ENCODE results near the gene TP73.

TP73 gene

DNA sequence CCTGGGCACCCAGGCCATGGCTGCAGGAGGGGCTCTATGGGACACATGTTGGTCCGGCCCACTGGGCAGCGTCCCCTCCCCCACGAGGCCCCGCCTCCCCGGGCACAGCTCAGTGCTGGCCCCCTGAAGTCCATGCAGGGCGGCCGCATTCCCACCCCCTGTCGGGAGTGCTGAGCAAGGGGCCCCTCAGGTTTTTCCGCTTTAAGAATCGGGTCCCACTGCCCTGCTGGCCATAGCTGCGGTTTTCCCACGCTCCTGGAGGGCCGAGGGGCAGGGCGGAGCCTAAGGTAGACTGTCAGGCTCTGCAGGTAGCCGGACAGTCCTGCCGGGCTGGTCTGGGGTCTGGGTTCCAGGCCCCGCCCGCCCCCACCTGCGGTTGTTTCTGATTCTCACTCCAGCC, 56.5 kb downstream of the TP73 start:
- TF ChIP-seq CTCF (conservative IDR thresholded peaks at IDR 0.05; ENCODE audit: low read depth, low read length): no peak
- no peak overlapping the region for H3K4me3 ChIP-seq (ENCODE audit: low read depth, low read length)
- DNase-seq (ENCODE audit: low read depth): no peak

GRCh38 chr1:3710251-3710650, 57.9 kb downstream of the TP73 start:
- no peak overlapping the region for H3K4me3 ChIP-seq (ENCODE audit: low read depth, low read length)
- no peak for DNase-seq (ENCODE audit: low read depth)
- no peak for TF ChIP-seq CTCF (conservative IDR thresholded peaks at IDR 0.05; ENCODE audit: low read depth, low read length)

- H3K4me3 ChIP-seq (ENCODE audit: low read depth, low read length): no peak overlapping the region
- DNase-seq (ENCODE audit: low read depth): no peak
- TF ChIP-seq CTCF (conservative IDR thresholded peaks at IDR 0.05; ENCODE audit: low read depth, low read length): no peak
Observed at GRCh38 chr1:3711381-3711779, 59.1 kb downstream of the TP73 start.

- TF ChIP-seq CTCF (conservative IDR thresholded peaks at IDR 0.05; ENCODE audit: low read depth, low read length): no peak
- DNase-seq (ENCODE audit: low read depth): no peak
- no peak overlapping the region for H3K4me3 ChIP-seq (ENCODE audit: low read depth, low read length)
Observed at GRCh38 chr1:3711780-3712451, 59.6 kb downstream of the TP73 start.

- H3K4me3 ChIP-seq (ENCODE audit: low read depth, low read length): no peak overlapping the region
- no peak for DNase-seq (ENCODE audit: low read depth)
- TF ChIP-seq CTCF (conservative IDR thresholded peaks at IDR 0.05; ENCODE audit: low read depth, low read length): no peak
Observed at GRCh38 chr1:3712573-3713535, 60.5 kb downstream of the TP73 start.

- DNase-seq (ENCODE audit: low read depth): no peak
- no peak overlapping the region for H3K4me3 ChIP-seq (ENCODE audit: low read depth, low read length)
- no peak for TF ChIP-seq CTCF (conservative IDR thresholded peaks at IDR 0.05; ENCODE audit: low read depth, low read length)
Observed at GRCh38 chr1:3713840-3714239, 61.5 kb downstream of the TP73 start.
